ENCODE results near the gene FES.

Gene FES

DNA sequence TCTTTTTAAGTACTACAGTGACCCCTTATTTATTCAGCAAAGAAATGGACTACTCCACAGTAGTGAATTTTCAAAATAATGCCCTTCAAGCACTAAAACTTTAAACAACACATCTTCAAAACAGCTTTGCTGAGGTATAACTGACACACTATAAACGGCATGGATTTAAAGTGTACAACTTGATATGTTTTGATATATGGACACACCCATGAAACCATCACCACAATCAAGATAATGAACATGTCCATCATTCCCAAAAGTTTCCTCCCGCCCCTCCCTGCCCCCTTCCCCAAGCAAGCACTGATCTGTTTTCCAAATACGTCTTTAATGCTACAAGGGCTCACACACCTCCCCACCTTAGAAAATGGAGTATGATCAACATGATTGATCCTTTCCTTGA lies 17.5 kb upstream of the FES start:
- H3K27me3 ChIP-seq (ENCODE audit: insufficient read depth, low read length, poor library complexity) = no peaks in the 10 kb centered on the region
- TF ChIP-seq, protein P1, sequence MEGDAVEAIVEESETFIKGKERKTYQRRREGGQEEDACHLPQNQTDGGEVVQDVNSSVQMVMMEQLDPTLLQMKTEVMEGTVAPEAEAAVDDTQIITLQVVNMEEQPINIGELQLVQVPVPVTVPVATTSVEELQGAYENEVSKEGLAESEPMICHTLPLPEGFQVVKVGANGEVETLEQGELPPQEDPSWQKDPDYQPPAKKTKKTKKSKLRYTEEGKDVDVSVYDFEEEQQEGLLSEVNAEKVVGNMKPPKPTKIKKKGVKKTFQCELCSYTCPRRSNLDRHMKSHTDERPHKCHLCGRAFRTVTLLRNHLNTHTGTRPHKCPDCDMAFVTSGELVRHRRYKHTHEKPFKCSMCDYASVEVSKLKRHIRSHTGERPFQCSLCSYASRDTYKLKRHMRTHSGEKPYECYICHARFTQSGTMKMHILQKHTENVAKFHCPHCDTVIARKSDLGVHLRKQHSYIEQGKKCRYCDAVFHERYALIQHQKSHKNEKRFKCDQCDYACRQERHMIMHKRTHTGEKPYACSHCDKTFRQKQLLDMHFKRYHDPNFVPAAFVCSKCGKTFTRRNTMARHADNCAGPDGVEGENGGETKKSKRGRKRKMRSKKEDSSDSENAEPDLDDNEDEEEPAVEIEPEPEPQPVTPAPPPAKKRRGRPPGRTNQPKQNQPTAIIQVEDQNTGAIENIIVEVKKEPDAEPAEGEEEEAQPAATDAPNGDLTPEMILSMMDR (IDR thresholded peaks at IDR 0.05; ENCODE audit: borderline replicate concordance, extremely low read depth, low read length, poor library complexity, severe bottlenecking) = no peak
- TF ChIP-seq EZH2 (IDR thresholded peaks at IDR 0.05; ENCODE audit: borderline replicate concordance, low read depth, low read length, severe bottlenecking) = no peak
- H3K27ac ChIP-seq (ENCODE audit: low read length) = no peak overlapping the region

DNA sequence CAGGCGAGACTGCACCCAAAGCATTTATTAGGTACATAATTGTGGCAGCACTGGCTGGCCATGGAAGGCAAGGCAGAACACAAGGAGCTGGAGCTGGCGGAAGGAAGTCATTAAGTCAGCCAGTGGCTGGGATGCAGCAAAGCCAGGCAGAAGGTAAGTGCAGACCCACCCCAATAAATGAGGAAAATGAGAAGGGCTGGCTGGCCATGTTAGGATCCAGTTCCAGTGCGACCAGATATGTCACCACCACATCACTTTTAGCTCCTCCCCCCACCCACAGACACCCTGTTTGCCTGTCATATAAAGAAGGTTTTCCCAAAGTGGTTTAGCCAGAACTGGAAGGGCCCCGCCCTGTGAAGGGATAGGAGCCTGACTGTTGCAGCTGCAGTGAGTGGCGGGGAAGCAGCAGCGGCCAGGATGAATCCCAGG lies 16.0 kb upstream of the FES start, which contains the start of gene FURIN:
TSS of gene FURIN (plus strand) at position 328 of the 429 bp plus-strand sequence. CDS start 7,153 bp downstream, outside the sequence.
- Histone ChIP-seq H3K4me2 (ENCODE audit: insufficient read depth, low read length) (peak within 1 kb of the TSS; percentile 96; the same call in 1 of the 2 replicates), H4K20me1 (ENCODE audit: insufficient read depth, low read length) (peaks cover 6% of the 10 kb centered on the region), H3K27me3 (ENCODE audit: insufficient read depth, low read length, poor library complexity) (no peaks in the 10 kb centered on the region), H2AFZ (ENCODE audit: low read depth, low read length) (peak within 1 kb of the TSS; percentile 39; the same call in 1 of the 2 replicates), H3K36me3 (ENCODE audit: insufficient read depth, low read length) (no peaks in the 10 kb centered on the region), H3K79me2 (ENCODE audit: insufficient read depth, low read length) (peaks cover 8% of the 10 kb centered on the region), H3K4me3 (ENCODE audit: low read depth in 1 of 2, low read length in 2 of 2) (no peak within 1 kb of the TSS), H3K9me3 (ENCODE audit: insufficient read depth, low read length, severe bottlenecking) (no peaks in the 10 kb centered on the region), H3K9ac (ENCODE audit: low read depth, low read length) (peak within 1 kb of the TSS; percentile 26; the same call in 1 of the 2 replicates), H3K4me1 (ENCODE audit: insufficient read depth, low read length) (peaks cover 39% of the 10 kb centered on the region), H3K27ac (ENCODE audit: low read length) (peak within 1 kb of the TSS; percentile 53)
- TF ChIP-seq EZH2 (IDR thresholded peaks at IDR 0.05; ENCODE audit: borderline replicate concordance, low read depth, low read length, severe bottlenecking) = no peak
- TF ChIP-seq, protein P1 (IDR thresholded peaks at IDR 0.05; ENCODE audit: borderline replicate concordance, extremely low read depth, low read length, poor library complexity, severe bottlenecking) = no peak
- DNase-seq = no peak
- ATAC-seq (ENCODE audit: insufficient read depth, low read depth) = no peak

More for the DNA sequence above, 17.5 kb upstream of the FES start:
- Histone ChIP-seq H3K4me2 (ENCODE audit: insufficient read depth, low read length) (no peak overlapping the region), H3K4me3 (ENCODE audit: low read depth in 1 of 2, low read length in 2 of 2) (no peak overlapping the region), H3K9ac (ENCODE audit: low read depth, low read length) (no peak overlapping the region), H3K9me3 (ENCODE audit: insufficient read depth, low read length, severe bottlenecking) (no peaks in the 10 kb centered on the region), H3K79me2 (ENCODE audit: insufficient read depth, low read length) (peaks cover 2% of the 10 kb centered on the region; the same call in 1 of the 2 replicates), H4K20me1 (ENCODE audit: insufficient read depth, low read length) (no peaks in the 10 kb centered on the region), H2AFZ (ENCODE audit: low read depth, low read length) (no peak overlapping the region), H3K36me3 (ENCODE audit: insufficient read depth, low read length) (no peaks in the 10 kb centered on the region), H3K4me1 (ENCODE audit: insufficient read depth, low read length) (peaks cover 25% of the 10 kb centered on the region)
- no peak for ATAC-seq (ENCODE audit: insufficient read depth, low read depth)
- no peak for DNase-seq

DNA sequence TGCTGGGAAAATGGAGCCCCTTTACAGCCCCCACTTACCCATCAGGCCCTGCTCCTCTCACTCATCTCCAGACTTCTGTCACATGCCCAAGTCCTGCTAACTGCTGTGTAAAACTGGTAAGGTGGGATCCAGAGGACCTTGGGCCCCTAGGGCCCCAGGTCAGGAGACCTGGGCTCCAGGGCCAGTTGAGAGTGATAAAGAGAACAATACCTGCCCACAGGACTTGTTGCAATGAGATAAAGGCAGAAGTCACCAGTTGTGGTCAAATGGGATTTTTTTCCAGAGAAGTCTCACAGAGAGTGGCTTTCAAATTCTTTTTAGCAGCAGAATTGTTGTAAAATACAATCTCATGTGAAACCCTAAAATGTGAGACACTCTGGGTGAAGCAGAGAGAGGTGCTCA lies 15.2 kb upstream of the FES start:
- H3K9me3 ChIP-seq (ENCODE audit: insufficient read depth, low read length, severe bottlenecking) = no peaks in the 10 kb centered on the region
- DNase-seq (no peak), ATAC-seq (ENCODE audit: insufficient read depth, low read depth) (no peak)
- H3K4me2 ChIP-seq (ENCODE audit: insufficient read depth, low read length) = peak overlapping the region; percentile 96; the same call in 1 of the 2 replicates
- peak overlapping the region; percentile 39; the same call in 1 of the 2 replicates for H2AFZ ChIP-seq (ENCODE audit: low read depth, low read length)
- peak overlapping the region; percentile 26; the same call in 1 of the 2 replicates for H3K9ac ChIP-seq (ENCODE audit: low read depth, low read length)
- H3K4me1 ChIP-seq (ENCODE audit: insufficient read depth, low read length) = peaks cover 39% of the 10 kb centered on the region
- H3K27ac ChIP-seq (ENCODE audit: low read length) = peak overlapping the region; percentile 53
- no peak overlapping the region for H3K4me3 ChIP-seq (ENCODE audit: low read depth in 1 of 2, low read length in 2 of 2)
- no peaks in the 10 kb centered on the region for H3K27me3 ChIP-seq (ENCODE audit: insufficient read depth, low read length, poor library complexity)
- TF ChIP-seq, protein P1 (IDR thresholded peaks at IDR 0.05; ENCODE audit: borderline replicate concordance, extremely low read depth, low read length, poor library complexity, severe bottlenecking) = no peak
- TF ChIP-seq EZH2 (IDR thresholded peaks at IDR 0.05; ENCODE audit: borderline replicate concordance, low read depth, low read length, severe bottlenecking) = no peak
- peaks cover 11% of the 10 kb centered on the region for H3K79me2 ChIP-seq (ENCODE audit: insufficient read depth, low read length)
- H4K20me1 ChIP-seq (ENCODE audit: insufficient read depth, low read length) = peaks cover 6% of the 10 kb centered on the region
- H3K36me3 ChIP-seq (ENCODE audit: insufficient read depth, low read length) = no peaks in the 10 kb centered on the region
